ENCODE results near the gene URI1.
A peak's percentile ranks its signal among the peaks of the same experiment; 100 is the strongest.

The URI1 gene, protein sequence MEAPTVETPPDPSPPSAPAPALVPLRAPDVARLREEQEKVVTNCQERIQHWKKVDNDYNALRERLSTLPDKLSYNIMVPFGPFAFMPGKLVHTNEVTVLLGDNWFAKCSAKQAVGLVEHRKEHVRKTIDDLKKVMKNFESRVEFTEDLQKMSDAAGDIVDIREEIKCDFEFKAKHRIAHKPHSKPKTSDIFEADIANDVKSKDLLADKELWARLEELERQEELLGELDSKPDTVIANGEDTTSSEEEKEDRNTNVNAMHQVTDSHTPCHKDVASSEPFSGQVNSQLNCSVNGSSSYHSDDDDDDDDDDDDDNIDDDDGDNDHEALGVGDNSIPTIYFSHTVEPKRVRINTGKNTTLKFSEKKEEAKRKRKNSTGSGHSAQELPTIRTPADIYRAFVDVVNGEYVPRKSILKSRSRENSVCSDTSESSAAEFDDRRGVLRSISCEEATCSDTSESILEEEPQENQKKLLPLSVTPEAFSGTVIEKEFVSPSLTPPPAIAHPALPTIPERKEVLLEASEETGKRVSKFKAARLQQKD

DNA sequence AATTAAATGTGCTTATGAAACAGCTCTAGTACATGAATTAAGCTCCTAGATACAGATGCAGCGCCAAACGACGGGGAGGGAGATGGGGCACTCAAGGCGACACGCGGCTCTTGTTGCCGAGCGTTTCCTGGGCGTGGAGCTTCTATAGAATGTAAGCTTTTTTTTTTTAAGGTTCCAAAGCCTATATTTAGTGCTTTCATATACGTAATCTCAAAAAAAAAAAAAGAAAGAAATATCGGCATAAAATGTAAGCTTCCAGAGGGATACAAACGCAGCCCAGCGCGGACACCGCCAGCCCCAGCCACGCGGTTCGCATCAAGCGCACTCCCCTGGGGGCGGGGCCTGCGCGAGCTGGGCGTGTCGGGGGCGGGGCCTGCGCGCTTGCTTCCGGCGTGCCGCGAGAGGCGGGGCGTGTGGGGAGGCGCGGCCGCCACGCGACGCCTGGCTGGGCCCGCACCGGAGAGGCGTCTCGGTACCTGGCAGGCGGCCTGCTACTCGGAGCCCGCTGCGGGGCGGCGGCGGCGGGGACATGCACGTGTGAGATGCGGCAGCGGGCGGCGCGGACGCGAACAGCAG, at the start of gene URI1:
Gene URI1 (plus strand): TSS at position 412 of the 576 bp plus-strand sequence. CDS start 309 bp downstream, outside the sequence.
- ChIA-PET POLR2A (interaction anchor here (0.7 kb wide), 2 partner anchors 19 to 227 kb away, joined by 3 read pairs; partner anchors contain the start of gene C19orf12), CTCF (interaction anchor here (1.2 to 1.4 kb wide), 3 partner anchors 206 to 331 kb away, joined by 3 to 4 read pairs (median 3); no protein-coding TSS in a partner anchor)
- no peak for DNase-seq (ENCODE audit: low read depth, low spot score)
- TF ChIP-seq, protein P1, sequence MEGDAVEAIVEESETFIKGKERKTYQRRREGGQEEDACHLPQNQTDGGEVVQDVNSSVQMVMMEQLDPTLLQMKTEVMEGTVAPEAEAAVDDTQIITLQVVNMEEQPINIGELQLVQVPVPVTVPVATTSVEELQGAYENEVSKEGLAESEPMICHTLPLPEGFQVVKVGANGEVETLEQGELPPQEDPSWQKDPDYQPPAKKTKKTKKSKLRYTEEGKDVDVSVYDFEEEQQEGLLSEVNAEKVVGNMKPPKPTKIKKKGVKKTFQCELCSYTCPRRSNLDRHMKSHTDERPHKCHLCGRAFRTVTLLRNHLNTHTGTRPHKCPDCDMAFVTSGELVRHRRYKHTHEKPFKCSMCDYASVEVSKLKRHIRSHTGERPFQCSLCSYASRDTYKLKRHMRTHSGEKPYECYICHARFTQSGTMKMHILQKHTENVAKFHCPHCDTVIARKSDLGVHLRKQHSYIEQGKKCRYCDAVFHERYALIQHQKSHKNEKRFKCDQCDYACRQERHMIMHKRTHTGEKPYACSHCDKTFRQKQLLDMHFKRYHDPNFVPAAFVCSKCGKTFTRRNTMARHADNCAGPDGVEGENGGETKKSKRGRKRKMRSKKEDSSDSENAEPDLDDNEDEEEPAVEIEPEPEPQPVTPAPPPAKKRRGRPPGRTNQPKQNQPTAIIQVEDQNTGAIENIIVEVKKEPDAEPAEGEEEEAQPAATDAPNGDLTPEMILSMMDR (IDR thresholded peaks at IDR 0.05; ENCODE audit: insufficient read depth, low read length, missing control alignments) = no peak
- peak within 1 kb of the TSS; percentile 95 for H3K4me3 ChIP-seq (ENCODE audit: low read depth, low read length)

DNA sequence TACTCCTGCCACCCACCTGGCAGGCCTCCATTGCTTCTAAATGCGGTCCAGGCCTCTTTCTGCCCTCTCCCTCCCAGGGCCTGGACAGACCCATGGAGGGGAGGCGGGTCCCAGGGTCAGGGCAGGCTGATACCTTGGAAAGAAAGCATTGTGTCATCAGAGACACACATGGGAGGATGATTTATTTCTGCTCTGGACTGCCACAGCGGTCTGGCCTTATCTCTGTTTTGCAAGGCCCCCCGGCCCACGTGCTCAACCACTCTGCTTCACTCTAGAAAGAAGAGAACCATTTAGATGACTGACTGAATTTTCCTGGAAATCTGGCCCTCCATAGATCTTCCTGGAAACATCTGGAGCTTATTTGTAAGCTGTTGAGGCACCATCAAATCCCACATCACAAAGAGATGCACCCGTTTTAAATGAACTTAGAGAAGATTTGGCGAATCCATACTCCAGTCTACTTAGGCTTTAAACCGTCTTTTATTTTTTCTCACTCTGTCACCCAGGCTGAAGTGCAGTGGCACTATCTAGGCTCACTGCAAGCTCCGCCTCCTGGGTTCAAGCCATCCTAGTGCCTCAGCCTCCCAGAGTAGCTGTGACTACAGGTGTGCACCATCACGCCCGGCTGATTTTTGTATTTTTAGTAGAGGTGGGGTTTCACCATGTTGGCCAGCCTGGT, 48.3 kb upstream of the URI1 start:
- POLR2A ChIA-PET = no interaction called here
- DNase-seq (ENCODE audit: low read depth, low spot score) = no peak
- H3K4me3 ChIP-seq (ENCODE audit: low read depth, low read length) = no peak overlapping the region
- CTCF ChIA-PET = interaction anchor here (1.2 kb wide), 1 partner anchor 25 kb away, joined by 3 read pairs; no protein-coding TSS in a partner anchor
- TF ChIP-seq, protein P1 (IDR thresholded peaks at IDR 0.05; ENCODE audit: insufficient read depth, low read length, missing control alignments) = no peak

DNA sequence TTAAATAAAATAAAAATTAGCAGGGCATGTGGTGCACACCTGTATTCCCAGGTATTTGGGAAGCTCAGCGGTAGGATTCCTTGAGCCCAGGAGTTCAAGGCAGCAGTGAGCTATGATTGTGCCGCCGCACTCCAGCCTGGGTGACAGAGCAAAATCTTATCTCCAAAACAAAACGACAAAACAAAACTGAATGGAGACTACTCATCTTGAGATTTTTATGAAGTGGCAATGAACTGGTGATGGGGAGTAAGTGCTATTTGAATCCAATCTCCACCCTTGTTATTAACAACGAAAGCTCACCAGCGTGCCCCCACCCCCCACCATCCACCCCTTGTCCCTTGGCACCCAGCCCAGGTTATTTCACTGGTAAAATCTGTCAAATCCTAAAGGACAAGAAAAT, 45.2 kb upstream of the URI1 start:
- ChIA-PET CTCF (interaction anchor here (1.3 kb wide), 1 partner anchor 13 kb away, joined by 4 read pairs; no protein-coding TSS in a partner anchor), POLR2A (no interaction called here)
- no peak for DNase-seq (ENCODE audit: low read depth, low spot score)
- TF ChIP-seq, protein P1 (IDR thresholded peaks at IDR 0.05; ENCODE audit: insufficient read depth, low read length, missing control alignments) = no peak
- H3K4me3 ChIP-seq (ENCODE audit: low read depth, low read length) = no peak overlapping the region

DNA sequence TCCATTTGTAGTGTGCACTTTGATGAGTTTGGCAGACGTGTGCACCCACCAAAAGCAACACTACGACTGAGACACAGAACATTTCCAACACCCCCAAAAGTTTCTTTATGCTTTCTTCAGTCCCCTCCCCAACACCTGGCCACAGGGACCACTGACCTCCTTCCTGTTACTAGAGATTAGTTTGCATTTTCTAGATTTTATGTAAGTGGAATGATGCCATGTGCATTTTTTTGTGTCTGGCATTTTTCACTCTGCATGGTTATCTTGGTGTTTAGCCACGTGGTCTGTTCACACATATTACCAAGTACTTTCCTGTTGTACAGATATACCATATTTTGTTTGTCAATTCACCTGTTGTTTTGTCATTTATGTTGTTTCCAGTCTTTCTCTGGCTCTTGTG, 44.6 kb upstream of the URI1 start:
- H3K4me3 ChIP-seq (ENCODE audit: low read depth, low read length) = no peak overlapping the region
- CTCF ChIA-PET = interaction anchor here (1.3 kb wide), 1 partner anchor 14 kb away, joined by 4 read pairs; no protein-coding TSS in a partner anchor
- POLR2A ChIA-PET = no interaction called here
- TF ChIP-seq, protein P1 (IDR thresholded peaks at IDR 0.05; ENCODE audit: insufficient read depth, low read length, missing control alignments) = no peak
- DNase-seq (ENCODE audit: low read depth, low spot score) = no peak

DNA sequence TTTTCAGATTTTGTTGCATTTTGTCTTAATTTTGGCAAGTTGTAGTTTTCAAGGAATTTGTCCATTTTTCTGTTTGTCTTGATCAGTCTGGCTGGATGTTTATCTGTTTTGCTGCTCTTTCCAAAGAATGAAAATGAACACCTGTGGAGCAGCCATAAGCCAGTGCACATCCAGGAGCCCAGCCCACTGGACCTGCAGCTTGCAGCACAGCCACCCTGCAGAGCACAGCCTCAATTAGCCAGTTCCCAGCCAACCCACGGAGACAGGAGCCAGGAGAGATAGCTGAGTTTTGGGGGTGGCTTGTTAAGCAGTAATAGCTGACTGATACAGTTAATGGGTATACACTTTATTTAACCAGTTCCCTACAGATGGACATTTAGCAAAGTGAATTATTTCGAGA, 38.0 kb upstream of the URI1 start:
- CTCF ChIA-PET = no interaction called here
- no peak overlapping the region for H3K4me3 ChIP-seq (ENCODE audit: low read depth, low read length)
- POLR2A ChIA-PET = no interaction called here
- no peak for DNase-seq (ENCODE audit: low read depth, low spot score)
- TF ChIP-seq, protein P1 (IDR thresholded peaks at IDR 0.05; ENCODE audit: insufficient read depth, low read length, missing control alignments) = no peak

Measured in AG04449 (cell line).